Spleen (tissue), 7 donors: Measurements from ENCODE around the gene CSNK2A2.

ENCODE experiments used
- POLR2A ChIP-seq, 3 donors: fragments of 450-650 bp; IDR thresholded peaks; one replicate each; pipeline ENCODE4 v1.5.1; 2017; ENCODE audit warnings: antibody characterized with exemption in 3 of 3, mild to moderate bottlenecking in 1 of 3
- POLR2AphosphoS5 ChIP-seq, 3 donors: sonication (generic); formaldehyde crosslinking; IDR thresholded peaks; one replicate each; pipeline ENCODE4 v1.5.1; 2017; ENCODE audit warnings: antibody characterized with exemption in 3 of 3
- TF ChIP-seq, protein P1 (sequence below), 11 experiments: fragments of 200-600 bp in 7 of 11; fragments of 450-650 bp in 4 of 11; sonication (generic) in 4 of 11; IDR thresholded peaks in 8 of 11; conservative IDR thresholded peaks in 3 of 11; 1 replicate in 7 of 11; 2 replicates in 4 of 11; pipeline versions ENCODE4 v1.4.0 to v1.8.0; 2016 to 2021; ENCODE audit warnings: antibody characterized with exemption in 11 of 11, inconsistent platforms in 4 of 11, mild to moderate bottlenecking in 1 of 11
- donor health status: DM: no; HTN: no; CAD: no; lungs with moderate emphysema.
- donor health status: DM: no; HTN: no; CAD: no.
- donor health status: DM: no; HTN: no; CAD: no.

DNA sequence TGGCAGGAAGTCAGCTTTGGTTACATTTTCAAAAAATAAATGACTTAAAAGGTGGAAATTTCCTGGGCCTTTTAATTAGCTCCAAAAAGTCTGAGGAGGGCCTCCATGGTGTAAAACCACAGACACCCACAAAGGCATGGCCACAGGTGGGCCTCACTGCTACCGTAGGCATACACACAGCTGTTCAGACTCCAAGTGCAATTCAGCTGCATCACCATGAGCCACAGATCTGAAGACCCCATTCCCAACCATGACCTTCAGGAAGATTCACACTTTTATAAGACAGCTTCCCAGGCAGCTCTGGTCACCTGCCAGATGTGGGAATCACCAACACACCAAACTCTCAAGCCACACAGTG, 20.6 kb downstream of the CSNK2A2 start:
- TF ChIP-seq, protein P1, sequence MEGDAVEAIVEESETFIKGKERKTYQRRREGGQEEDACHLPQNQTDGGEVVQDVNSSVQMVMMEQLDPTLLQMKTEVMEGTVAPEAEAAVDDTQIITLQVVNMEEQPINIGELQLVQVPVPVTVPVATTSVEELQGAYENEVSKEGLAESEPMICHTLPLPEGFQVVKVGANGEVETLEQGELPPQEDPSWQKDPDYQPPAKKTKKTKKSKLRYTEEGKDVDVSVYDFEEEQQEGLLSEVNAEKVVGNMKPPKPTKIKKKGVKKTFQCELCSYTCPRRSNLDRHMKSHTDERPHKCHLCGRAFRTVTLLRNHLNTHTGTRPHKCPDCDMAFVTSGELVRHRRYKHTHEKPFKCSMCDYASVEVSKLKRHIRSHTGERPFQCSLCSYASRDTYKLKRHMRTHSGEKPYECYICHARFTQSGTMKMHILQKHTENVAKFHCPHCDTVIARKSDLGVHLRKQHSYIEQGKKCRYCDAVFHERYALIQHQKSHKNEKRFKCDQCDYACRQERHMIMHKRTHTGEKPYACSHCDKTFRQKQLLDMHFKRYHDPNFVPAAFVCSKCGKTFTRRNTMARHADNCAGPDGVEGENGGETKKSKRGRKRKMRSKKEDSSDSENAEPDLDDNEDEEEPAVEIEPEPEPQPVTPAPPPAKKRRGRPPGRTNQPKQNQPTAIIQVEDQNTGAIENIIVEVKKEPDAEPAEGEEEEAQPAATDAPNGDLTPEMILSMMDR (IDR thresholded peaks at IDR 0.05 in 8 of 11, conservative IDR thresholded peaks at IDR 0.05 in 3 of 11) = no peak
- TF ChIP-seq POLR2A (IDR thresholded peaks at IDR 0.05) = no peak
- no peak for TF ChIP-seq POLR2AphosphoS5 (IDR thresholded peaks at IDR 0.05)
